ENCODE data around the gene OR2L5.

DNA sequence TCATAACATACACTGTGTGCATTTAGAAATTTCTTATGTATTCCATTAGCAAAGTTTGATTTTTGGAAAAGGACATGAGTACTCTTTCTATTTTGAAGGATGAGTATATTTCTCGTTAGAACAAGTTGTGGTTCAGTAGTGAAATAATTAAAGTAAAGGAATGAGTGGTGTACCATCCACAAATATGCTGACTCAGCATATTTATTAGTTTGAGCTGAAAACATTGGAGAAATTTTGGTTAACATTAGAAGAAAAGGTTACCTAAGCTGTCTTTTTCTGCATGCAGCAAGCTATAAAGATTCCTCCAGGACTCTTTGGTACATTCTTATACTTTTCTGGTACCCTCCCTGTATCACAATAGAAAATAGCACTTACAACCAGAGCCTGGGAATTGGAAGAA lies 5.7 kb upstream of the OR2L5 start:
- TF ChIP-seq, protein P1, sequence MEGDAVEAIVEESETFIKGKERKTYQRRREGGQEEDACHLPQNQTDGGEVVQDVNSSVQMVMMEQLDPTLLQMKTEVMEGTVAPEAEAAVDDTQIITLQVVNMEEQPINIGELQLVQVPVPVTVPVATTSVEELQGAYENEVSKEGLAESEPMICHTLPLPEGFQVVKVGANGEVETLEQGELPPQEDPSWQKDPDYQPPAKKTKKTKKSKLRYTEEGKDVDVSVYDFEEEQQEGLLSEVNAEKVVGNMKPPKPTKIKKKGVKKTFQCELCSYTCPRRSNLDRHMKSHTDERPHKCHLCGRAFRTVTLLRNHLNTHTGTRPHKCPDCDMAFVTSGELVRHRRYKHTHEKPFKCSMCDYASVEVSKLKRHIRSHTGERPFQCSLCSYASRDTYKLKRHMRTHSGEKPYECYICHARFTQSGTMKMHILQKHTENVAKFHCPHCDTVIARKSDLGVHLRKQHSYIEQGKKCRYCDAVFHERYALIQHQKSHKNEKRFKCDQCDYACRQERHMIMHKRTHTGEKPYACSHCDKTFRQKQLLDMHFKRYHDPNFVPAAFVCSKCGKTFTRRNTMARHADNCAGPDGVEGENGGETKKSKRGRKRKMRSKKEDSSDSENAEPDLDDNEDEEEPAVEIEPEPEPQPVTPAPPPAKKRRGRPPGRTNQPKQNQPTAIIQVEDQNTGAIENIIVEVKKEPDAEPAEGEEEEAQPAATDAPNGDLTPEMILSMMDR (conservative IDR thresholded peaks at IDR 0.05) = no peak
- TF ChIP-seq EZH2 (IDR thresholded peaks at IDR 0.05; ENCODE audit: low read depth) = no peak
